Measurements from ENCODE around the gene C22orf15. TPM values are rescaled to one million over a fixed set of nuclear protein-coding genes. Genes with fewer than 3 reads are reported as not detected.

C22orf15 gene
- total and polyA plus RNA-seq, 9 of the 15 experiments (the other 6 are each of a cell fraction or from before 2014, with no cell fraction given), result 0.07 TPM; not detected in 8

DNA sequence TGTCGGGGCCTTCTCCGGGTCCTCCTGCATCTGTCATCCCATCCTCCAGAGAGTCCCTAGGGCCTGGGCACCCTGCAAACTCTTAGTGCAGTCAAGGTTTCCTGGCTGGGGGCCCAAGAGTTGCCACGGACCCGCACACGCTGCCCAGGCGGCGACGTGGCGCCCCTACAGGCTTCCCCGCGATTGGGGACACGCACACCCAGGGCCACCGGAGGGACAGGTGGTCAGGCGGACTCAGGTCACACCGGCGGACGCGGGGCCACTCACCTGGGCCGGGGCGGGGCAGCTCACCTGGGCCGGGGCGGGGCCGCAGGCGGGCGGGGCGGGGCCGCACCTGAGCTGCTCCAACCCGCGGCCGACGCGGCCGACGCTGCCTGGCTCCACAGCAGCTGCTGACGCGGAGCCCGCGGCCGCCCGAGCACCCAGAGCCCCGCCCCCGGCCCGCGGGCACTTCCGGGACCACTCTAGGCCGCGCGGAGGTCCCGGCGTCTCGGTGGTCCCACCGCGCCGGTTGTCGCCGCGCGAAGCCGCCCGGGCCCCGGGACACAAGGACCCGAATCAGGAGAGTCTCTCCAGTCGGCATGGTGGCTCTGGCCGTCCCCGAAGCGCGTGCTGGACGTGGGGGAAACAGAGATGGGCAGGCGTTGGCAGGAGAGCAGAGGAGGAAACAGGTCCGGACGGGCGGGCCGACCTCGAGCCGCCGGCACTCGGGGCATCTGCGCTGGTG is 11.9 kb upstream of the C22orf15 start, which contains the start of gene ZNF70 (continued):
- TF ChIP-seq, protein P1, sequence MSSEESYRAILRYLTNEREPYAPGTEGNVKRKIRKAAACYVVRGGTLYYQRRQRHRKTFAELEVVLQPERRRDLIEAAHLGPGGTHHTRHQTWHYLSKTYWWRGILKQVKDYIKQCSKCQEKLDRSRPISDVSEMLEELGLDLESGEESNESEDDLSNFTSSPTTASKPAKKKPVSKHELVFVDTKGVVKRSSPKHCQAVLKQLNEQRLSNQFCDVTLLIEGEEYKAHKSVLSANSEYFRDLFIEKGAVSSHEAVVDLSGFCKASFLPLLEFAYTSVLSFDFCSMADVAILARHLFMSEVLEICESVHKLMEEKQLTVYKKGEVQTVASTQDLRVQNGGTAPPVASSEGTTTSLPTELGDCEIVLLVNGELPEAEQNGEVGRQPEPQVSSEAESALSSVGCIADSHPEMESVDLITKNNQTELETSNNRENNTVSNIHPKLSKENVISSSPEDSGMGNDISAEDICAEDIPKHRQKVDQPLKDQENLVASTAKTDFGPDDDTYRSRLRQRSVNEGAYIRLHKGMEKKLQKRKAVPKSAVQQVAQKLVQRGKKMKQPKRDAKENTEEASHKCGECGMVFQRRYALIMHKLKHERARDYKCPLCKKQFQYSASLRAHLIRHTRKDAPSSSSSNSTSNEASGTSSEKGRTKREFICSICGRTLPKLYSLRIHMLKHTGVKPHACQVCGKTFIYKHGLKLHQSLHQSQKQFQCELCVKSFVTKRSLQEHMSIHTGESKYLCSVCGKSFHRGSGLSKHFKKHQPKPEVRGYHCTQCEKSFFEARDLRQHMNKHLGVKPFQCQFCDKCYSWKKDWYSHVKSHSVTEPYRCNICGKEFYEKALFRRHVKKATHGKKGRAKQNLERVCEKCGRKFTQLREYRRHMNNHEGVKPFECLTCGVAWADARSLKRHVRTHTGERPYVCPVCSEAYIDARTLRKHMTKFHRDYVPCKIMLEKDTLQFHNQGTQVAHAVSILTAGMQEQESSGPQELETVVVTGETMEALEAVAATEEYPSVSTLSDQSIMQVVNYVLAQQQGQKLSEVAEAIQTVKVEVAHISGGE (CRISPR knock-in tag; IDR thresholded peaks at IDR 0.05), result peak in 1 of 3 experiments; percentile 66; a peak in 2 of 6 replicates
- TF ChIP-seq PCBP1 (IDR thresholded peaks at IDR 0.05; ENCODE audit: low read depth, low read length, poor library complexity, severe bottlenecking), result peak; percentile 48
- 0 out of 2 replicates have a peak, but pooled peaks have one; percentile 13 for TF ChIP-seq ATF7 (IDR thresholded peaks at IDR 0.05)
- no peak for TF ChIP-seq PPARD (CRISPR knock-in tag; IDR thresholded peaks at IDR 0.05)
- peak; percentile 81 for TF ChIP-seq CXXC5 (CRISPR knock-in tag; IDR thresholded peaks at IDR 0.05)
- TF ChIP-seq NFYB (IDR thresholded peaks at IDR 0.05; ENCODE audit: extremely low read depth, insufficient read length), result no peak
- TF ChIP-seq, protein P2, sequence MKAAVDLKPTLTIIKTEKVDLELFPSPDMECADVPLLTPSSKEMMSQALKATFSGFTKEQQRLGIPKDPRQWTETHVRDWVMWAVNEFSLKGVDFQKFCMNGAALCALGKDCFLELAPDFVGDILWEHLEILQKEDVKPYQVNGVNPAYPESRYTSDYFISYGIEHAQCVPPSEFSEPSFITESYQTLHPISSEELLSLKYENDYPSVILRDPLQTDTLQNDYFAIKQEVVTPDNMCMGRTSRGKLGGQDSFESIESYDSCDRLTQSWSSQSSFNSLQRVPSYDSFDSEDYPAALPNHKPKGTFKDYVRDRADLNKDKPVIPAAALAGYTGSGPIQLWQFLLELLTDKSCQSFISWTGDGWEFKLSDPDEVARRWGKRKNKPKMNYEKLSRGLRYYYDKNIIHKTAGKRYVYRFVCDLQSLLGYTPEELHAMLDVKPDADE (conservative IDR thresholded peaks at IDR 0.05; ENCODE audit: control insufficient read depth, low read depth, low read length), result peak; percentile 49; the same call in 1 of the 2 replicates
- no peak for TF ChIP-seq ZNF133 (CRISPR knock-in tag; IDR thresholded peaks at IDR 0.05)
- TF ChIP-seq, protein P3, sequence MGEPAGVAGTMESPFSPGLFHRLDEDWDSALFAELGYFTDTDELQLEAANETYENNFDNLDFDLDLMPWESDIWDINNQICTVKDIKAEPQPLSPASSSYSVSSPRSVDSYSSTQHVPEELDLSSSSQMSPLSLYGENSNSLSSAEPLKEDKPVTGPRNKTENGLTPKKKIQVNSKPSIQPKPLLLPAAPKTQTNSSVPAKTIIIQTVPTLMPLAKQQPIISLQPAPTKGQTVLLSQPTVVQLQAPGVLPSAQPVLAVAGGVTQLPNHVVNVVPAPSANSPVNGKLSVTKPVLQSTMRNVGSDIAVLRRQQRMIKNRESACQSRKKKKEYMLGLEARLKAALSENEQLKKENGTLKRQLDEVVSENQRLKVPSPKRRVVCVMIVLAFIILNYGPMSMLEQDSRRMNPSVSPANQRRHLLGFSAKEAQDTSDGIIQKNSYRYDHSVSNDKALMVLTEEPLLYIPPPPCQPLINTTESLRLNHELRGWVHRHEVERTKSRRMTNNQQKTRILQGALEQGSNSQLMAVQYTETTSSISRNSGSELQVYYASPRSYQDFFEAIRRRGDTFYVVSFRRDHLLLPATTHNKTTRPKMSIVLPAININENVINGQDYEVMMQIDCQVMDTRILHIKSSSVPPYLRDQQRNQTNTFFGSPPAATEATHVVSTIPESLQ (CRISPR knock-in tag; IDR thresholded peaks at IDR 0.05), result 0 out of 2 replicates have a peak, but pooled peaks have one; percentile 38
- peak; percentile 59; the same call in 1 of the 2 replicates for TF ChIP-seq CREB1 (IDR thresholded peaks at IDR 0.05)
- no peak for TF ChIP-seq CREB1 (CRISPR knock-in tag; IDR thresholded peaks at IDR 0.05)
- TF ChIP-seq, protein P4, sequence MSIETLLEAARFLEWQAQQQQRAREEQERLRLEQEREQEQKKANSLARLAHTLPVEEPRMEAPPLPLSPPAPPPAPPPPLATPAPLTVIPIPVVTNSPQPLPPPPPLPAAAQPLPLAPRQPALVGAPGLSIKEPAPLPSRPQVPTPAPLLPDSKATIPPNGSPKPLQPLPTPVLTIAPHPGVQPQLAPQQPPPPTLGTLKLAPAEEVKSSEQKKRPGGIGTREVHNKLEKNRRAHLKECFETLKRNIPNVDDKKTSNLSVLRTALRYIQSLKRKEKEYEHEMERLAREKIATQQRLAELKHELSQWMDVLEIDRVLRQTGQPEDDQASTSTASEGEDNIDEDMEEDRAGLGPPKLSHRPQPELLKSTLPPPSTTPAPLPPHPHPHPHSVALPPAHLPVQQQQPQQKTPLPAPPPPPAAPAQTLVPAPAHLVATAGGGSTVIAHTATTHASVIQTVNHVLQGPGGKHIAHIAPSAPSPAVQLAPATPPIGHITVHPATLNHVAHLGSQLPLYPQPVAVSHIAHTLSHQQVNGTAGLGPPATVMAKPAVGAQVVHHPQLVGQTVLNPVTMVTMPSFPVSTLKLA (conservative IDR thresholded peaks at IDR 0.05), result peak in 1 of 2 experiments; percentile 22; a peak in 1 of 4 replicates
- peak; percentile 55 for TF ChIP-seq HCFC1 (IDR thresholded peaks at IDR 0.05; ENCODE audit: low read depth, low read length)
- TF ChIP-seq CREM (IDR thresholded peaks at IDR 0.05; ENCODE audit: low read depth), result peak; percentile 35; the same call in 1 of the 2 replicates
- peak; percentile 74 for TF ChIP-seq POLR2B (IDR thresholded peaks at IDR 0.05; ENCODE audit: low read depth, partially characterized antibody)
- TF ChIP-seq WHSC1 (IDR thresholded peaks at IDR 0.05; ENCODE audit: low read length), result no peak
- 0 out of 2 replicates have a peak, but pooled peaks have one; percentile 22 for TF ChIP-seq ZNF431 (CRISPR knock-in tag; IDR thresholded peaks at IDR 0.05)
- TF ChIP-seq SUPT5H (IDR thresholded peaks at IDR 0.05), result peak; percentile 78
